Heart right ventricle (tissue), 16 donors: Measurements from ENCODE around the gene ZNF665. TPM values are rescaled to one million over a fixed set of nuclear protein-coding genes. Genes with fewer than 3 reads are reported as not detected.

Experiments used
- ATAC-seq, 8 donors: fragments of 200-7000 bp; cut with Tn5 transposase; one replicate each; pipeline ENCODE4 v1.9.1; 2020; ENCODE audit warnings: mild to moderate bottlenecking in 8 of 8, moderate library complexity in 8 of 8, moderate number of reproducible peaks in 1 of 8
- DNase-seq, 2 donors: peaks; one replicate each; pipeline ENCODE4 v3.0.0-alpha.2; 2020
- H3K27ac ChIP-seq, 10 donors: fragments of 200-600 bp; sonication (generic) in 2 of 10; one replicate each; pipeline versions ENCODE4 v1.5.0 to v1.8.0; 2020 to 2022; ENCODE audit warnings: mild to moderate bottlenecking in 3 of 10
- H3K27me3 ChIP-seq, 7 donors: fragments of 200-600 bp; one replicate each; pipeline ENCODE4 v1.8.0; 2021 to 2022; ENCODE audit warnings: mild to moderate bottlenecking in 2 of 7
- H3K36me3 ChIP-seq, 9 donors: fragments of 200-600 bp; sonication (generic) in 1 of 9; one replicate each; pipeline versions ENCODE4 v1.5.0 to v1.8.0; 2020 to 2022; ENCODE audit warnings: mild to moderate bottlenecking in 2 of 9
- H3K4me1 ChIP-seq, 9 donors: fragments of 200-600 bp; sonication (generic) in 1 of 9; one replicate each; pipeline versions ENCODE4 v1.5.0 to v1.8.0; 2020 to 2022; ENCODE audit warnings: mild to moderate bottlenecking in 4 of 9
- H3K4me3 ChIP-seq, 10 donors: fragments of 200-600 bp; sonication (generic) in 2 of 10; one replicate each; pipeline versions ENCODE4 v1.5.0 to v1.8.0; 2020 to 2022; ENCODE audit warnings: mild to moderate bottlenecking in 7 of 10, moderate library complexity in 2 of 10
- H3K9me3 ChIP-seq, 11 donors: fragments of 200-600 bp in 10 of 11; sonication (generic) in 2 of 11; one replicate each; pipeline versions ENCODE4 v1.5.0 to v1.8.0; 2013 to 2022; ENCODE audit warnings: mild to moderate bottlenecking in 2 of 11, control low read depth in 1 of 11, moderate library complexity in 1 of 11
- WGBS, 2 donors: extraction: QIAGEN DNeasy Blood & Tissue Kit; methylation state at CpG; one replicate each; pipeline ENCODE4 v1.1.7; 2013; ENCODE audit warnings: inconsistent platforms in 1 of 2; 5-methylcytosine and 5-hydroxymethylcytosine counted together
- intact Hi-C, 10 donors: fragments of 100-400 bp; cut with DNase I; formaldehyde crosslinking; loops; one replicate each; pipeline versions ENCODE4 v1.11.1 to v1.14.2; 2022
- polyA plus RNA-seq, 2 donors: library from polyadenylated mRNA; stranded (reverse); fragments of 200-250 nt; gene quantifications; one replicate each; pipeline ENCODE4 v1.2.3, GENCODE V29; 2013
- total RNA-seq, 10 donors: library from RNA; stranded (reverse); fragmentation: NEBNext Ultra II Directional in 3 of 10; extraction: Animal tissue kit (Norgen Biotek cat#: 25700) in 3 of 10; gene quantifications; one replicate each; pipeline versions ENCODE4 v1.2.1 to v1.2.4, GENCODE V29; 2021 to 2023
- TF ChIP-seq, protein P1 (sequence below), 9 donors: fragments of 200-600 bp; sonication (generic) in 2 of 9; IDR thresholded peaks; one replicate each; pipeline versions ENCODE4 v1.5.0 to v1.8.0; 2021 to 2022; ENCODE audit warnings: antibody characterized with exemption in 9 of 9, mild to moderate bottlenecking in 5 of 9, moderate library complexity in 1 of 9
- donor health status: Arrhythmogenic right ventricular cardiomyopathy.
- donor health status: ischemic (EF 13 %, LVEDD 7.1; RV severe dilation, severe dysfunction).
- donor health status: healthy with polysubstance abuse.
- donor health status: DM: no; HTN: yes; CAD: no.
- donor health status: DM: no; HTN: no; CAD: no.
- donor health status: ischemic (EF 25% LVEDD 6.9; RV normal size, moderate dysfunction).
- donor health status: ischemic (EF 25% LVEDD 5.7; RV mildly dilated, moderate dysfunction).
- donor health status: healthy.
- donor health status: DM: yes; HTN: yes; CAD: no.
- donor health status: Ischemic cardiomyopathy.
- donor health status: ischemic (EF 35%, LVEDD 5.7; RV mildly dilated, moderate dysfunction).
- donor health status: nonischemic (EF 11% LVEDD 7.7; RV severe dilation, severe dysfunction).
- donor health status: DM: yes; HTN: yes; CAD: no.
- donor health status: PGD.
- donor health status: ischemic (EF 29% LVEDD 5.4; RV normal size, mild dysfunction).
- donor health status: nonischemic (EF 23%, LVEDD 6.1; RV moderate dilation, normal function).

Gene ZNF665
- total and polyA plus RNA-seq, 12 donors, result 0.75 to 3.3 (median 1.3) TPM

GRCh38 chr19:53172889-53173288, 20.3 kb downstream of the ZNF665 start:
- Histone ChIP-seq H3K9me3 (peaks cover 0 to 83% (median 10%) of the 10 kb centered on the region in 11 donors), H3K27me3 (no peaks in the 10 kb centered on the region), H3K4me1 (no peaks in the 10 kb centered on the region), H3K27ac (no peak overlapping the region), H3K4me3 (no peak overlapping the region), H3K36me3 (peaks cover 0 to 8% (median 0%) of the 10 kb centered on the region in 9 donors)
- ATAC-seq (no peak), DNase-seq (no peak)
- intact Hi-C loops, result loop anchor here in 1 of 10 donors (10.0 kb wide), 1 partner anchor 98 kb away; no protein-coding TSS in a partner anchor
- 50 to 52% methylated on average over 4 of the region's 4 CpGs for WGBS, 2 donors
- TF ChIP-seq, protein P1, sequence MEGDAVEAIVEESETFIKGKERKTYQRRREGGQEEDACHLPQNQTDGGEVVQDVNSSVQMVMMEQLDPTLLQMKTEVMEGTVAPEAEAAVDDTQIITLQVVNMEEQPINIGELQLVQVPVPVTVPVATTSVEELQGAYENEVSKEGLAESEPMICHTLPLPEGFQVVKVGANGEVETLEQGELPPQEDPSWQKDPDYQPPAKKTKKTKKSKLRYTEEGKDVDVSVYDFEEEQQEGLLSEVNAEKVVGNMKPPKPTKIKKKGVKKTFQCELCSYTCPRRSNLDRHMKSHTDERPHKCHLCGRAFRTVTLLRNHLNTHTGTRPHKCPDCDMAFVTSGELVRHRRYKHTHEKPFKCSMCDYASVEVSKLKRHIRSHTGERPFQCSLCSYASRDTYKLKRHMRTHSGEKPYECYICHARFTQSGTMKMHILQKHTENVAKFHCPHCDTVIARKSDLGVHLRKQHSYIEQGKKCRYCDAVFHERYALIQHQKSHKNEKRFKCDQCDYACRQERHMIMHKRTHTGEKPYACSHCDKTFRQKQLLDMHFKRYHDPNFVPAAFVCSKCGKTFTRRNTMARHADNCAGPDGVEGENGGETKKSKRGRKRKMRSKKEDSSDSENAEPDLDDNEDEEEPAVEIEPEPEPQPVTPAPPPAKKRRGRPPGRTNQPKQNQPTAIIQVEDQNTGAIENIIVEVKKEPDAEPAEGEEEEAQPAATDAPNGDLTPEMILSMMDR (IDR thresholded peaks at IDR 0.05), result no peak

GRCh38 chr19:53165691-53166091, 27.5 kb downstream of the ZNF665 start:
- ATAC-seq (no peak), DNase-seq (no peak)
- Histone ChIP-seq H3K4me3 (no peak overlapping the region), H3K4me1 (no peaks in the 10 kb centered on the region), H3K36me3 (peaks cover 0 to 39% (median 10%) of the 10 kb centered on the region in 9 donors), H3K27me3 (no peaks in the 10 kb centered on the region), H3K27ac (no peak overlapping the region), H3K9me3 (peaks cover 7 to 95% (median 60%) of the 10 kb centered on the region in 11 donors)
- TF ChIP-seq, protein P1 (IDR thresholded peaks at IDR 0.05), result no peak
- WGBS, 2 donors, result 94 to 96% methylated on average over 3 of the region's 3 CpGs
- intact Hi-C loops, result no loop called here

- Histone ChIP-seq H3K9me3 (peaks cover 7 to 67% (median 39%) of the 10 kb centered on the region in 11 donors), H3K27ac (no peak overlapping the region), H3K4me3 (no peak overlapping the region), H3K27me3 (no peaks in the 10 kb centered on the region), H3K36me3 (peaks cover 0 to 24% (median 7%) of the 10 kb centered on the region in 9 donors), H3K4me1 (peaks cover 0 to 26% (median 18%) of the 10 kb centered on the region in 9 donors)
- intact Hi-C loops, result no loop called here
- TF ChIP-seq, protein P1 (IDR thresholded peaks at IDR 0.05), result no peak
- no peak for ATAC-seq
- DNase-seq, result no peak
- 60 to 73% methylated on average over 3 of the region's 3 CpGs for WGBS, 2 donors
These were observed 32.0 kb downstream of the ZNF665 start for GRCh38 chr19:53161123-53161522.

- DNase-seq (no peak), ATAC-seq (no peak)
- Histone ChIP-seq H3K4me3 (no peak overlapping the region), H3K27ac (no peak overlapping the region), H3K9me3 (peaks cover 1 to 60% (median 32%) of the 10 kb centered on the region in 11 donors), H3K4me1 (peaks cover 0 to 26% (median 18%) of the 10 kb centered on the region in 9 donors), H3K36me3 (peaks cover 0 to 16% (median 5%) of the 10 kb centered on the region in 9 donors), H3K27me3 (no peaks in the 10 kb centered on the region)
- TF ChIP-seq, protein P1 (IDR thresholded peaks at IDR 0.05), result no peak
- intact Hi-C loops, result no loop called here
- WGBS, 2 donors, result 93 to 96% methylated on average over 3 of the region's 3 CpGs
These were observed 32.8 kb downstream of the ZNF665 start for GRCh38 chr19:53160350-53160749.
